Endometrial microvascular endothelial cells (primary cell): ENCODE data around the gene KCNF1. TPM values are rescaled to one million over a fixed set of nuclear protein-coding genes. Genes with fewer than 3 reads are reported as not detected.

Experiments used
- in situ Hi-C: cut with HindIII; loops from 2 replicates; pipeline ENCODE4 v1.10.0; 2017; ENCODE audit warnings: low sequenced_read_pairs, low pct_unique_long_range_greater_than_20kb; ENCODE audit errors: inconsistent ontology term
- total RNA-seq: library from RNA; depleted of rRNA; stranded (reverse); fragments of >200 nt; gene quantifications from one replicate; pipeline ENCODE4 v1.2.3, GENCODE V29; 2015; ENCODE audit errors: inconsistent ontology term

KCNF1 gene
- total RNA-seq, 1 donor from 2014 or later, result not detected

DNA sequence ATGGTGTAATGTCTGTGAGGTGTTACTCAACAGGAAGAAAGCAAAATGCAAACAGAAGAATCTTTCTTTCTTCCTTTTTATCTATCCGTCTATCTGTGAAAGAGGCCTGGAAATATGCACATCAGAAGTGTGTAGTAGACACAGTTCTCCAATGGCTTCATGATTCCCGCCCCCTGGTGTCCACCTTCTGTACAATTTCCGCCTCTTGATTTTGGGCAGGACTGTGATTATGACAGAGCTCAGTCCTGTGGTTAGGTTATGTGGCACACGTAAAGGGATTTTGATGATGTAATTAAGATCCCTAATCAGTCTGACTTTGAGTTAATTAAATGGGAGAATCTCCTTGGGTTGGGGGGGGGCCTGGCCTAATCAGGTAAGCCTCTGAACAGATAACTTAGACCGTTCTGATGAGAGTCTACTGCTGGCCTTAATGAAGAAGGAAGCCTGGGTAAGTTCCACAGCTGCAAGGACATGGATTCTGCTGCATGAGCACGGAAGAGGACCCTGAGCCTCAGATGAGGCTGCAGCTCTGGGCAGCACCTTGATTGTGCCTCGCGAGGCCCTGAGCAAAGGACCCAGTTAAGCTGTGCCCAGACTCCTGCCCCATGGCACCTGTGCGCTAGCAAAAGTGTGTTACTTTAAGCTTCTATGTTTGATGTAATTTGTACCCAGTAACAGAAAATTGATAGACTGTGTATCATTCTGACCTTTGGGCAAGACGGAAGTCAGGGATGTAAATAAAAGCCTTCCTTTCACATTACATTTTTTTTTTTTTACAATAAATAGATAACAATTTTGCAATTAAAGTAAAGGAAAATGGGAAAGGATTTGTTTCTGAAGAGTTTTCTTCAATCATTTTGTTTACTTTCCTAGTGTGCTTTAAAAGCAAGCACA is 11.3 kb upstream of the KCNF1 start:
- in situ Hi-C loops, result no loop called here

DNA sequence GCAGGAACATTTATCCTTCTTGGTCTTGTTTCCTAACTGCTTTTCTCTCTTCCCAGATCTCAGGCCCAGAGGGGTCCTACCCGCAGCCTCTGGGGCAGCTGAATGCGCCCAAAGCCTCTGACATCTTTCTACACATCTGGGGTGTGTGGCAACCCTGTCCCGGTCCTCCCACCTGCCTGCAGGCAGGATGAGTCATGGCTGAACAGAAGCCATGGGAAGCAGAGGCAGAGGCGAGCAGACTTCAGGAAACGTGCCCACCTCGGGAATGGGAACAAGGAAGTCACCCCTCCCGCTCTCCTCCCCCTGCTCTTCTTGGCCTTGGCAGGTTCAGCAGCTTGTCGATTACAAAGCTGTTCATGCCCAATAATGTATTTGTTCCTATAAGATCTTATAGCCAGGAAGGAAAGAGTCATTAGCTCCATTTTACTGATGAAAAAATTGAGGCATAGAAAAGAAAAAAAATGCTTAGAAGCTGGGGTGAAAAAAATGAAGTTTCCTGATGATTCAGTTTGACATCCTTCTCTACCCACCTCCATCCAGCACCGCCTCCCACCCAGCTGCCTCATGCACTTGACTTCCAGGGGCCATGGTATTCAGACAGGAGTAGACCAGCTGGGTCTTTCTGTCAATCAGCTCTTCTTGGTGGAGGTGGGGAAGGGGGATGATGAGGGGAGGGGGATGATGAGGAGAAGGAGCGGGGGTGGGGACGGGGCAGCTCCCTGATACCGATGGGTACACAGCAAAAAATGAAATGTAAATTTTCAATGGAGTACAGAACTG is 10.4 kb upstream of the KCNF1 start:
- in situ Hi-C loops, result no loop called here

- in situ Hi-C loops, result no loop called here
These were observed 7.9 kb upstream of the KCNF1 start for GRCh38 chr2:10903861-10904210.

- in situ Hi-C loops, result no loop called here
These were observed 7.3 kb upstream of the KCNF1 start for GRCh38 chr2:10904455-10904854.

GRCh38 chr2:10905006-10905861 is 6.5 kb upstream of the KCNF1 start:
- in situ Hi-C loops, result no loop called here

GRCh38 chr2:10905862-10906143 is 5.9 kb upstream of the KCNF1 start:
- in situ Hi-C loops, result no loop called here

GRCh38 chr2:10906926-10907625 is 4.7 kb upstream of the KCNF1 start:
- in situ Hi-C loops, result no loop called here

DNA sequence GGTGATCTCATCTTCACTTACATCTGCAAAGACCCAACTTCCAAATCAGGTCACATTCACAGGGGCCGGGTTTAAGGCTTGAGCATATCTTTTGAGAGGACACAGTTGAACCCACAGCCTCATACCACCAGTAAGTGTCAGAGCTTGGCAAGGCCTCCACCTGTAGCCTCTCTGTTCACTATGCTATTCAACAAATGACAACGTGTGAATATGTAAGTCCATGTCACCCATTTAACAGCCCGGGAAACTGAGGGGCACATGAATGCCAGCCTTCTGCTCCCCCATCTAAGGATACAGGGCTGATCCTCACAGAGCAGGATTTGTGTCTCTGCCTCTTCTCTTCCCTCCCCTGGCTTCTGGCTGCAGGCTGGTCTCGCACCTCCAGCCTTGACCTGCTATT is 3.5 kb upstream of the KCNF1 start:
- in situ Hi-C loops, result no loop called here

DNA sequence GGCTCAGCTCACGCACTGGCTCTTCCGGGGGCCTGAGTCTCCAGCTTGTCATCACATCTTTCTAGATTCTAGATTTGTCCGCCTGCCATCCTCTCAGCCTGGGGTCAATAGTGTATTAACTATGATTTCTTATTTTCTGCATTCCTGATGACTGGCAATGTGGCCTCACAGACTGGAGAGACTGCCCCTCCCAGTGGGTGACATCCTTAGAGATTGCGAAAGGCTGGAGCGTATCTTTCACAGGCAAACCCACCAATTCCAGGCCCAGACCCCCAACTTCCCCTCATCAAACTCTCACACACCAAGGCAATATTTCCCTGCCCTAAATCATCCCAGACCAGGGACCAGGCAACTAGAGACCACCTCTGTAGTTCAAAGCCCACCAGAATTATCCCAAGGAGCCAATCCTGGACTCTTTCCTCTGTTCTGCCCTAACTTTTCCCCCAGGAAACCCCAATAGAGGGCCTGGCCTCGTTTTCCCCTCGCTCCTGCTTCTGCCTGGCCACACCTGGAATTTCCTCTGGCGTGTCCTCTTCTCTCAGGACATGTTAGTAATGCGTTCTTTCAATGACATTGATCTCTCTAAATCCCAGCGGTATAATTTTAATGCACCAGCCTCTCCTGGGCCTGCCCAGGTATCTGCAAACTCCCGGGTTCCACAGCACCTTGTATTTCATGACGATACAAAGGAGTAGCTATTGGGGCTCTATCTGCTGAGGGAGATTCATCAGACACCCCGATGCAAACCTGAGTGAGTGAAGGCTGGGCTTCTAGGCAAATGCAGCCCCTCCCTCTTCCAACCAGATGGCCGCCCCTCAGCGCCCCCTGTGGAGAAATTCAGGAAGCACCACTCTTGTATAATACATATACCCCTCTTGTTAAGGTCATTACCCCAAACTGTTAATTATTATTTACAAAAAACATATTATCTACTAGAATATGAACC is 2.4 kb upstream of the KCNF1 start:
- in situ Hi-C loops, result no loop called here

GRCh38 chr2:10909996-10910341 is 1.8 kb upstream of the KCNF1 start:
- in situ Hi-C loops, result no loop called here

DNA sequence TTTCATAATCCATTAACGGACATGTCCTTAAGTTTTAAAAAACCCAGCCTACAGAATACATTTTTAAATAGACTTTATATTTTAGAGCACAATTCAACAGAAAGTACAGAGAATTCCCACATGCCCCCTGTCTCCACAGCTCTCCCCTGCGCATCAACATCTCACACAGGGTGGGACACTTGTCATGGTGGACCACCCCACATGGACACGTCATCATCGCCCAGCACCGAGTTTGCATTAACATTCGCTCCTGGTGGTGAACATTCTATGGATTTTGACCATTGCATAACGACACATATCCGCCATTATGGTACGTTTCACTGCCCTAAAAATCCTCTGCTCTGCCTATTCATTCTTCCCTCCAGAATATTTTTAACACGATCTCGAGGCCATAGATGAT is 1.1 kb upstream of the KCNF1 start:
- in situ Hi-C loops, result no loop called here

- in situ Hi-C loops, result no loop called here
These were observed 470 bp downstream of the KCNF1 start for GRCh38 chr2:10912076-10912731.

GRCh38 chr2:10912796-10913455 is 1.2 kb downstream of the KCNF1 start:
- in situ Hi-C loops, result no loop called here

DNA sequence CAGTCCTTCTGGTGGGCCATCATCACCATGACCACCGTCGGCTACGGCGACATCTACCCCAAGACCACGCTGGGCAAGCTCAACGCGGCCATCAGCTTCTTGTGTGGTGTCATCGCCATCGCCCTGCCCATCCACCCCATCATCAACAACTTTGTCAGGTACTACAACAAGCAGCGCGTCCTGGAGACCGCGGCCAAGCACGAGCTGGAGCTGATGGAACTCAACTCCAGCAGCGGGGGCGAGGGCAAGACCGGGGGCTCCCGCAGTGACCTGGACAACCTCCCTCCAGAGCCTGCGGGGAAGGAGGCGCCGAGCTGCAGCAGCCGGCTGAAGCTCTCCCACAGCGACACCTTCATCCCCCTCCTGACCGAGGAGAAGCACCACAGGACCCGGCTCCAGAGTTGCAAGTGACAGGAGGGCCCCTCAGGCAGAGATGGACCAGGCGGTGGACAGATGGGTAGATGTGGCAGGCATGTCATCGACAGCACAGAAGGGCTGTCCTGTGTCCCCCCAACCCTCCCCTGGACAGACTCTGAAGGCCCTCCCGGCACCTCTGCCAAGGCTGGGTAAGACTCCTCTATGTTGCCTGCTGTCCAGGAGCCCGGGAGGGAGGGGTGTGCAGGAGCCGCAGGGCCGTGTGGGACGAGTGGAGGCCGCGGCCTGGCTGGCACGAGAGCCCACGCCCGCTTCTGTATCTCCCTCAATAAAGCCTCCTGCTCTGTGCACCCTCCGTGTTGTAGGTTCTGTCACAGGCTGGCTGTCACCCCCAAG is 2.0 kb downstream of the KCNF1 start:
- in situ Hi-C loops, result no loop called here

- in situ Hi-C loops, result no loop called here
These were observed 2.5 kb downstream of the KCNF1 start for GRCh38 chr2:10914272-10914693.

DNA sequence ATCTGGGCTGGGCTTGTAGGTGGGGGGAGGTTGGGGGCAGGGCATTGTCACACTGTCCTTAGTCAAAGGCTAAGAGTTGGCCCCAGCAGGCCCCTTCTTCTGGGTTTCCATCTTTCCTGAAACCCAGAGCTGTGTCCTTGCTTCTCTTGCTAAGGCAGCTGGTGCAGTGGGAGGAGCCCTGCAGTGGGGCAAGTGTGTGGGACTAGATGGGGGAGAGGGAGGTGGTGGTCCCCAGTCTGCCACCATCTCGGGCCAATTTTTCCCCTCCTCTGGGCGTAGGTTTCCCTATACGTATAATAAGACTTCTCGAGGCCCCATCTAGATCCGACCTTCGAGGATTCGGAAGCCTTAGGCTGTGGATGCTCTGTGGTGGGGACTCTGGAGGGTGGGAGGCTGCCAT is 3.5 kb downstream of the KCNF1 start:
- in situ Hi-C loops, result no loop called here
